ENCODE data around the gene FBXO31.

Gene FBXO31

DNA sequence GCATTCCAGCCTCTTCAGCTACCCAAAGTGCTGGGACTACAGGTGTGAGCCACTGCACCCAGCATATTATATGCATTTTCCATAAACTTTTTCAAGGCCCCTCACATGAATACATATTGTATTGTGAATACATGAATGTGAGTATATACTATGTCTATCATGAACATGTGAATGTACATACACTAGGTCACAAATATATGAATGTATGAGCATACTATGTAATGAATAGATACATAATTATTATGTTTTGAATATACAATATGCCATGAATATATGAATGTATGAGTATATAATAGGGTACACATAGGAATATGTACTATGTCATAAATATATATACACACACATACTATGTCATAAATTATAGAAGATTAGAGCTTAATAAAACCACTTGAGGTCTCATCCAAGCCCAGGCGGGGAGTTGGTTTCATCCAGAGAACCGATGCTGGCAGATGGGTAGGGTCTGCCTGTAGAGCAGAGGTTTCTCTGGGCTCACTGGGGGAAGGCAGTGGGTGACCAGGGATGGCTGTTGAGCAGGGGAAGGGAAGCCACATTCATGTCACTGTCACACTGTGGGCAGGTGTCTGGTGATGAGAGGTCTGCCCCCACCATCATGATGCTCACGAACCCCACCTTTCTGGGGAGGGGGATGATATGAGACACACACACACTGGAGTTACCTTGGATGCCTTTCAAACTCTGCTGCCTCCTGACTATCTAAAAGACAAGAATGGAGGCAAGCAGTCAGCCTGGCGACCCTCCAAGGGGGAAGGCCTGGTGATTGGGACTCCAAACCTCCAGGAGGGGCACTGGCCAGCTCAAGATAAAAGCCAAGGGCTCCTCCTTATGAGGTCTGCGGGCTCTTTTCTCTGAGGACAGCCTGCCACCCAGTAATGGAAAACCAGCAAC is 73.7 kb downstream of the FBXO31 start:
- DNase-seq (ENCODE audit: low read depth): no peak

DNA sequence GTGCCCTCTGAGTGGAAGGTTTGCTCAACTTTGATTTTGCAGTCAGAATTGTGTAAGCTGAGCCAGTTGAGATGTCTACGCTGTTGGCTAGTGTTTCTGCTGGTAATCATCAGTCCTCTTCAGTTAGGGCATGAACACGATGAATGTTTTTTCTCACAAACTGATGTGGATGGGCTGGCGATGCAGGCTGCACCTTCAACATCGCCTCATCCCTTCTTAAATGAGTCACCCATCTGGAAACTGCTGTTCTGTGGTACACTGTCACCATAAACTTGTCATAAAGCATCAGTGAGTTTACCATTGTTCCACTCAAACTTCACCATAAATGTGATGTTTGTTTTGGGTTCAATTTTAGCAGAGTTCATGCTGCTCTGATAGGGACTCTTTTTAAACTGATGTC is 74.8 kb downstream of the FBXO31 start:
- no peak for DNase-seq (ENCODE audit: low read depth)

DNA sequence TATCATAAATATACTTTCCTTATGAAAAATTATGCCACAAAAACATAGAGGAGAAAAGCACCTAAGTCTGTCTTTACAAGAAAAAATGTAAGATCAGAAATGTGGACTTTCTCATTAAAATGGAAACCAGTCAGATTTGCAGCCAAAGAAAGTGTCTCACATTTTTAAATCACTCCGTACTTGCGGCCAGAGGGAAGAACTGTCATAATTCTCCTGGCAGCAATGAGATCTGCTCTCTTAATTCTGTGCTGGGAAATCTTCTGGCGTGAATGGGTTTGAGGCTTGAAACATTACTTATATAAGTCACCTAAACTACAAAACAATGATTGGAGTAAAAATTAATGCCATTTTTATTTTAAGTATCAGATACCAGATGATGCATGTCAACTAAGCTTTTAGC is 77.1 kb downstream of the FBXO31 start:
- peak; percentile 38 for DNase-seq (ENCODE audit: low read depth)

DNA sequence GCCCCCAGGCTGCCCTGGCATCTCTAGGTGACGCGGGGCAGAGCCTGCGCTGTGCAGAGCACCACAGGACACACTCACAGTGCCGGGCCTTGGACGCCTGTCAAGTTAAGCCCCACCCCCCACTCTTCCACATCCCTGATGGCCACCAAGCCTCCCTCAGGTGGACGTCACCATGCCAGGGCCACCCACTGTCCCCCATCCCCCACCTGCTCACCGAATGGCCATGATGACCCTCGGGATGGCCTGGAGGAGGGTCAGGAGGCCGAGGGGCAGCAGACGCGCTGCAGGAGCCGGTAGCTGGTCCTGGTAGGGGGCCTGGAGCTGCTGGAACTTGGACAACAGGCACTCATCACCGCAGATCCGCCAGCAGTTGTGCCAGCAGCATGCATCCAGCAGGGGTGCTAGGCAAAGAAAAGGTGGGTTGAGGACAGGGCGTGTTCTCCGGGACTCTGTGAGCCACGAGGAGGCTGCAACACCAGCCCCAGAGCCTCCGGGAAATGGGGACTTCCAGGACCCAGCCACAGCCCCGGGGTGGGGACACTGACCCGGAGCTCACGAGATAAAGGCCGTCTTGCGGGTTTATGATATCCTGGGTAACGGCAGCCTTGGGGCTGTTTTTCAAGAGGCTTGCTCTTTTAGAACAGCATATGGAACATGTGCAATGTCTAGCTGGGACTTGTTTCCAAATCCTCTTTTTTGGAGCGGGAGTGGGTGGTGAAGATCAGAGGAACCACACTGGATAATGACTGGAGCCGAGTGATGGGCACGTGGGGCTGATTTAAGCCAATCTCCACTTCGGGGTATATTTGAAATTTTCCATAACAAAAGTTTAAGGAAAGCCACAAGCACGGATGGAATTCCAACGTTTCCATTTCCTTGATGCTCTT is 77.8 kb downstream of the FBXO31 start:
- DNase-seq (ENCODE audit: low read depth): peak; percentile 89

- DNase-seq (ENCODE audit: low read depth): no peak
These were observed 78.6 kb downstream of the FBXO31 start for GRCh38 chr16:87304951-87305350.

GRCh38 chr16:87303962-87304521 is 79.5 kb downstream of the FBXO31 start:
- no peak for DNase-seq (ENCODE audit: low read depth)

DNA sequence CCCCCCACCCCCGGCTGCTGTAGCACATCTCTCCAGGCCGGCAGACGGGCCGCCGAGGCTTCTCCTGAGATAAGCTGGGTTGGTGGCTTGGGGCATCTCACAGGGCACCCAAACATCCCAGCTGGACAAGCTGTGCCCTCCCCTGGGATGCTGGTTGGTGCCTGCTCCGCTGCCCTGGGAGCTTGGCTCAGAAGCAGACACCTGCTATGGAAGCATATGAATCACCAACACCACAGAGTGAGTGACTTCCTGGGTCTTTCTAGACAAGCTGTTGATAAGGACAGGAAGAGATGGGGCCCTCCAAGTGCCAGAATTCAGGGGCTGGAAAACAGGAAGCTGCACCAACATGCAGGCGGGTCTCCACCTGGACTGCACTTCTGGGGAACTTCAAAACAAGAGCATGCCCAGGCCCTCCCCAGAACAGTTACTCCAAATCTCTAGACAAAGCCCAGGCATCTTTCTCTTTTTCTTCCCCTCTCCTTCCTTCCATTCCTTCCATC is 80.1 kb downstream of the FBXO31 start:
- peak; percentile 25 for DNase-seq (ENCODE audit: low read depth)

DNA sequence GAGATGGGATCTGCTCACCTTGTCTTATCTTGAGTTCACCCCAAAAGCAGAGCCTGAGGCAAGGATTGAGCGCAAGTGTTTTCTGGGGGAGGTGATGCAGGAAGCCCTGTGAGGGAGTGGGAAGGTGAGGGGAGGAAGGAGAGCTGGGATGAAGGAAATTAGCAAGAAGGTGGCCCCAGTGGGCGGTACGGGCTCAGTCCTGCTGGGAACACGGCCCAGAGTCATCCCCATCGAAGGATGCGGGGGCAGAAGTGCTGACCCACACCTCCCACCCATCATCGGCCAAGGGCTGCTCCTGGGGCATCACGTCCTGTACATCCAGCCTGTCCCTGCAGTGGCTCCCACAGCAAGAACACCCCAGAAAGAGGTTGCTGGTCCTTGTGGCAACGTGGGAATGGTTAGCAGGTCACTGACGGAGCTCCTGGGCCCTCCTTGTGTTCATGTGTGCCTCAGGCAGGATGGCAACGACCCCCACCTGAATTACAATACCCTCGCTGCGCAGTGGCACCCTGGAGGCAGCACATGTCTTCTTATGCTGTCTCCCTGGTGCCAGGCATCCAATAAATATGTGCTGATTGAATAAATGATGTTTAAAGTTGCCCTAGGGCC is 84.6 kb downstream of the FBXO31 start:
- DNase-seq (ENCODE audit: low read depth): no peak

- DNase-seq (ENCODE audit: low read depth): peak; percentile 32
These were observed 85.5 kb downstream of the FBXO31 start for GRCh38 chr16:87297918-87298631.

- DNase-seq (ENCODE audit: low read depth): no peak
These were observed 86.2 kb downstream of the FBXO31 start for GRCh38 chr16:87297407-87297806.

- DNase-seq (ENCODE audit: low read depth): no peak
These were observed 87.7 kb downstream of the FBXO31 start for GRCh38 chr16:87295661-87296531.

GRCh38 chr16:87295259-87295658 is 88.3 kb downstream of the FBXO31 start:
- DNase-seq (ENCODE audit: low read depth): no peak

DNA sequence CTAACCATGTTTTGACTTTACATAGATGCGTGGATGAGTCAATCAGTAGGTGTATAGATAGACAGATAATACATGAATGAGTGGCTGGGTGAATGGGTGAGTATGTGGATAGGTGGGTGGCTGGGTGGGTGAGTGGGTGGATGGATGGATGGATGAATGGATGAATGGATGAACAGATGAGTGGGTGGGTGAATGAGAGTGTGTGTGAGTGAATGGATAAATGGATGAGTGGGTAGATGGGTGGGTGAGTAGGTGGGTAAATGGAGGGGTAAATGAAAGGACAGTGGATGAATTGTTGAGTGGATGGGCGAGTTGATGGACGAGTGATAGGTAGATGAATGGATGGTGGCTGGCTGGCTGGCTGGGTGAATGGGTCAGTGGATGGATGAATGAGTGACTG is 89.6 kb downstream of the FBXO31 start:
- no peak for DNase-seq (ENCODE audit: low read depth)

- no peak for DNase-seq (ENCODE audit: low read depth)
These were observed 91.6 kb downstream of the FBXO31 start for GRCh38 chr16:87291944-87292343.

DNA sequence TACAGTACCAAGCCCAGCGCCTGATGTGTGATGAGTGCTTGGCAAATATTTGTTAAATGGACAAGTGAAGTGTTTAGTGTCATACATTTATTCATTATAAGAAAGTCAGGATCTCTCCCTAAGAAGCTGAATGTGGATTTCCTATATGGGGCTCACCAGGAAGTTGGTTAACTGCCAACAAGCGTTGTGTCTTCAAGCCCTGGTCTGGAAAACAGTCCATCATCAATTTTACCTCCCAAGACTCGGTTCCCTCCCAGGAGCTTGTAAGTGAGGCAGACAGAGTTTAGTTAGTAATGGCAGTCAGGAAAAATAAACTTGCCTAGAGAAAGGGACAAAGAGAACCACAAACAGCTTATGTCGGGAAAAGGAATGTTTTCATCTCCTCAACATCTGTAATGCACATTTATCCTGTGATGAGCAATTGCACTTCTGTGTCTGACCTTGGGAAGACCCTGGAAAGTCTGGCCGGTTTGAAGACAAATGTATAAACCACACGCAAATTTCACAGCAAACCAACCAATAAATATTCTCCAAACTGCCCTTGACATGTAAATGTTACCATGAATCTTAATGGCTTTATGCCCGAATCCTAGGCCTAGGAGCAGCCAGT is 94.7 kb downstream of the FBXO31 start:
- DNase-seq (ENCODE audit: low read depth): peak; percentile 77

GRCh38 chr16:87286839-87287626 is 96.5 kb downstream of the FBXO31 start:
- DNase-seq (ENCODE audit: low read depth): no peak

DNA sequence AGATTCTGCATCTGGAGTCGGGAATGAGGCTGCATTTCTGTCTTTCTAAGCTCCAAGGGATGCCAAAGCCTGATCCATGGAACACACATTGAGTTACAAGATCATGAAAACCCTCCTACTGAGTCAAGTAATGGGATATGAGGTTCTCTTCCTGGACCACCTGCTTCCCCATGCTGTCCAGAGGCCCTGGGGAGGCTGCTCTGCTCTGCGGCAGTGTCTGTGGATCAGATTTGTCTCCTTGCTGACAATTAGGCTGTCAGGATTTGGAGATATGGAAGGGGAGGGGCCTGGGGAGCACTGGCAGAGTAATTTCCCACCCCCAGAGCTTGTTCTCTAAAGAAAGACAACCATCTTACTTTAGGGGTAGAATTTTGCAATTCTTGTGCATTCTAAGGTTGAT is 99.4 kb downstream of the FBXO31 start:
- no peak for DNase-seq (ENCODE audit: low read depth)

- DNase-seq (ENCODE audit: low read depth): no peak
These were observed 104.4 kb downstream of the FBXO31 start for GRCh38 chr16:87279094-87279658.
